Upper lobe of left lung (tissue), 6 donors: Measurements from ENCODE around the gene SGMS1. TPM values are rescaled to one million over a fixed set of nuclear protein-coding genes. Genes with fewer than 3 reads are reported as not detected.
"Not testable (repeated sequence)": the region's sequence is repeated elsewhere in the genome, so short reads cannot be mapped to it uniquely, and the experiment has no call there.

Experiments used
- ATAC-seq, 2 donors: fragments of 200-7000 bp; cut with Tn5 transposase; one replicate each; pipeline ENCODE4 v1.9.1; 2022; ENCODE audit warnings: mild to moderate bottlenecking in 2 of 2, moderate library complexity in 2 of 2; ENCODE audit not compliant: low FRiP score in 2 of 2
- DNase-seq, 2 donors: peaks; one replicate each; pipeline ENCODE4 v3.0.0-alpha.2; 2019 to 2020
- H3K27ac ChIP-seq, 4 donors: fragments of 200-600 bp; sonication (generic); one replicate each; pipeline ENCODE4 v1.5.1; 2016 to 2019
- H3K27me3 ChIP-seq, 4 donors: fragments of 200-600 bp; sonication (generic); one replicate each; pipeline ENCODE4 v1.5.1; 2017 to 2019
- H3K36me3 ChIP-seq, 4 donors: fragments of 200-600 bp; sonication (generic); one replicate each; pipeline ENCODE4 v1.5.1; 2016 to 2019
- H3K4me1 ChIP-seq, 4 donors: fragments of 200-600 bp; sonication (generic); one replicate each; pipeline ENCODE4 v1.5.1; 2018 to 2019
- H3K4me3 ChIP-seq, 4 donors: fragments of 200-600 bp; sonication (generic); one replicate each; pipeline ENCODE4 v1.5.1; 2017 to 2019; ENCODE audit warnings: mild to moderate bottlenecking in 2 of 4, moderate library complexity in 1 of 4
- H3K9me3 ChIP-seq, 4 donors: fragments of 200-600 bp; sonication (generic); one replicate each; pipeline ENCODE4 v1.5.1; 2018 to 2019
- EP300 ChIP-seq, 4 donors: sonication (generic); formaldehyde crosslinking; IDR thresholded peaks; one replicate each; pipeline ENCODE4 v1.5.1; 2017; ENCODE audit warnings: antibody characterized with exemption in 4 of 4, control low read depth in 2 of 4
- POLR2A ChIP-seq, 4 donors: fragments of 450-650 bp; IDR thresholded peaks; one replicate each; pipeline ENCODE4 v1.5.1; 2016 to 2017; ENCODE audit warnings: antibody characterized with exemption in 4 of 4, mild to moderate bottlenecking in 2 of 4
- POLR2AphosphoS5 ChIP-seq, 2 donors: sonication (generic); formaldehyde crosslinking; IDR thresholded peaks; one replicate each; pipeline ENCODE4 v1.5.1; 2017; ENCODE audit warnings: antibody characterized with exemption in 2 of 2
- WGBS, 2 donors: methylation state at CpG; one replicate each; pipeline ENCODE4 v1.1.5; 2017 to 2018; 5-methylcytosine and 5-hydroxymethylcytosine counted together
- total RNA-seq, 6 donors: library from RNA; depleted of rRNA in 4 of 6; stranded (reverse); fragments of >200 nt in 4 of 6; gene quantifications; one replicate each; pipeline versions ENCODE4 v1.1.0 to v1.2.1, GENCODE V29; 2016 to 2021
- TF ChIP-seq, protein P1 (sequence below), 6 experiments: fragments of 450-650 bp in 4 of 6; fragments of 200-600 bp in 2 of 6; sonication (generic) in 2 of 6; IDR thresholded peaks; one replicate each; pipeline ENCODE4 v1.5.1; 2016 to 2019; ENCODE audit warnings: antibody characterized with exemption in 6 of 6
- donor health status: DM: no; HTN: no; CAD: no; lungs with moderate emphysema.
- donor health status: DM: no; HTN: yes; CAD: no; lungs with severe emphysema.

The SGMS1 gene
- total RNA-seq, 6 donors from 2014 or later, result 66.7 to 230 (median 173) TPM

DNA sequence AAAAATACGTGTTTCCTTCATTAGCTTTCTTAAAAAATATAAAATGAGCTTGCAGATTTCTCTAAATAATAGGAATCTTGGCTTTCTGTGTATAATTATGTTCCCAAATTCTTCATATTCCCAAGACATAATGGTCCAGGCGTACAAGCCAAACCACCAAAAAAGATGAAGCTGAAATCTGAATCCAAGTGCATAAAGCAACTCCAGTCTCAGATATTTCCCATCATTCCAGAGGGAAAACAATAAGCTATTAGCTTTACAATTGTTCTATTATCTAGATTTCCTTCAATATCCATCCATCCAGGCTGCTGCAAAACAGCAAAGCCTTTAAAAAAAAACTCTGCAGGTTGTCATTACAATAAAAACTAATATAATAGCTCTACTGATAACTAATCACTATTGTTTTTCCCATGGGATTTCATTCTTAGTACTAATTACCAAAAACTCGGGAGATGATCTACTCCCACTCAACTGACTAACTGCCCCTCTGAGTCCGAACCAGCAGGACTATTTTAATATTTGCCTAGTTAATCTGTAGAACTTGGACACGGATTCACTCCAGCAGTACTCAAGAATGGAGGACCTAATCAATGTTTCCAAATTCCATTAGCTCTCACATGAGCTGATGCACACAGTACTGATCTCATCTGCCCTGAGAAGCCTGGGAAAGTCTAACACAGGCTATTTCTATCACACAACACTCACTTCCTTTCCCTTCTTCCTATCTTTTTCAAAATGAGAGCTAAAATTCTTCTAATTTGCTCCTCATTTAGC lies 263.5 kb downstream of the SGMS1 start:
- no peak for TF ChIP-seq EP300 (IDR thresholded peaks at IDR 0.05)
- no peak for TF ChIP-seq POLR2AphosphoS5 (IDR thresholded peaks at IDR 0.05)
- TF ChIP-seq POLR2A (IDR thresholded peaks at IDR 0.05), result no peak
- TF ChIP-seq, protein P1, sequence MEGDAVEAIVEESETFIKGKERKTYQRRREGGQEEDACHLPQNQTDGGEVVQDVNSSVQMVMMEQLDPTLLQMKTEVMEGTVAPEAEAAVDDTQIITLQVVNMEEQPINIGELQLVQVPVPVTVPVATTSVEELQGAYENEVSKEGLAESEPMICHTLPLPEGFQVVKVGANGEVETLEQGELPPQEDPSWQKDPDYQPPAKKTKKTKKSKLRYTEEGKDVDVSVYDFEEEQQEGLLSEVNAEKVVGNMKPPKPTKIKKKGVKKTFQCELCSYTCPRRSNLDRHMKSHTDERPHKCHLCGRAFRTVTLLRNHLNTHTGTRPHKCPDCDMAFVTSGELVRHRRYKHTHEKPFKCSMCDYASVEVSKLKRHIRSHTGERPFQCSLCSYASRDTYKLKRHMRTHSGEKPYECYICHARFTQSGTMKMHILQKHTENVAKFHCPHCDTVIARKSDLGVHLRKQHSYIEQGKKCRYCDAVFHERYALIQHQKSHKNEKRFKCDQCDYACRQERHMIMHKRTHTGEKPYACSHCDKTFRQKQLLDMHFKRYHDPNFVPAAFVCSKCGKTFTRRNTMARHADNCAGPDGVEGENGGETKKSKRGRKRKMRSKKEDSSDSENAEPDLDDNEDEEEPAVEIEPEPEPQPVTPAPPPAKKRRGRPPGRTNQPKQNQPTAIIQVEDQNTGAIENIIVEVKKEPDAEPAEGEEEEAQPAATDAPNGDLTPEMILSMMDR (IDR thresholded peaks at IDR 0.05), result no peak
- WGBS, 2 donors, result 67 to 74% methylated on average over 5 of the region's 5 CpGs
- Histone ChIP-seq H3K4me1 (peaks cover 15 to 34% (median 22%) of the 10 kb centered on the region in 4 donors), H3K36me3 (no peaks in the 10 kb centered on the region), H3K4me3 (no peak overlapping the region), H3K27ac (peak overlapping the region in 3 of 4 donors; percentile 2 to 43 (median 13)), H3K27me3 (no peaks in the 10 kb centered on the region), H3K9me3 (no peaks in the 10 kb centered on the region)
- no peak for DNase-seq
- ATAC-seq, result peak in 1 of 2 donors; percentile 67

DNA sequence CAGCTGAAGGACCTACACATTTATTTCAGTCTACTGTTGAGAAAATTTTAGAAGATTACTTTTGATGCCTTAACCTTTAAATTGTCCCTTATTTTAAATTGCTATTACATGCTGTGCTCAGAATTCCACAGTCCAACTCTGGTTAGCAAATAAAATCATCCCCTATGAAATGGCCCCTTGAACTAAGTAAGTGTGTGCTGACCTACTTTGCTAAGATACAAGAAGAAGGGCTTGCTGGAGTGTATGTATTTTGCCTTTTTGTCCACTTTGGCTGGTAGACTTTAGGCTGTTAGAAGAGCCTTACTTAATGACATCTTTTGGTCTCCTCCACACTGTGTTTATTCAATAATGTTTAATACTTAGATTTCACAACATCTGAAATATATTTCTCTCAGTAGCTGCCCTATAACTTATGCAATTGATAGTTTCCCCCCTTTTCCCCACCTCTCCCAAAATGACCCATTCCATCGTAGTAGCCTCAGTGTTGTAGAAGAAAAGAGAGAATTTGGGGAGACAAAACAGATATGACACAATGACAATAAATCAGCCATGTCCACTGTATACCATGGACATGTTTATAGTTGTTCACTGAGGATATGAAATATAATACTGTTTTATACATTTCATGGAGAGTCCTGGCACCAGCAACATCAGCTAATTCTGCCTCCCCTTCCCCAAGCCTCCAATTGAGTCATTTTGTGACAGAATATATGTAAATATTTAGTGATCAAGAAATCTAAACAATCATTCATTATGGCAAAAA lies 264.6 kb downstream of the SGMS1 start:
- Histone ChIP-seq H3K4me1 (peaks cover 15 to 34% (median 22%) of the 10 kb centered on the region in 4 donors), H3K27me3 (no peaks in the 10 kb centered on the region), H3K36me3 (no peaks in the 10 kb centered on the region), H3K4me3 (no peak overlapping the region), H3K27ac (peak overlapping the region in 1 of 4 donors; percentile 1), H3K9me3 (no peaks in the 10 kb centered on the region)
- ATAC-seq (no peak), DNase-seq (no peak)
- TF ChIP-seq EP300 (IDR thresholded peaks at IDR 0.05), result no peak
- TF ChIP-seq, protein P1 (IDR thresholded peaks at IDR 0.05), result no peak
- no peak for TF ChIP-seq POLR2A (IDR thresholded peaks at IDR 0.05)
- TF ChIP-seq POLR2AphosphoS5 (IDR thresholded peaks at IDR 0.05), result no peak
- 48 to 51% methylated on average over 1 of the region's 1 CpG for WGBS, 2 donors

DNA sequence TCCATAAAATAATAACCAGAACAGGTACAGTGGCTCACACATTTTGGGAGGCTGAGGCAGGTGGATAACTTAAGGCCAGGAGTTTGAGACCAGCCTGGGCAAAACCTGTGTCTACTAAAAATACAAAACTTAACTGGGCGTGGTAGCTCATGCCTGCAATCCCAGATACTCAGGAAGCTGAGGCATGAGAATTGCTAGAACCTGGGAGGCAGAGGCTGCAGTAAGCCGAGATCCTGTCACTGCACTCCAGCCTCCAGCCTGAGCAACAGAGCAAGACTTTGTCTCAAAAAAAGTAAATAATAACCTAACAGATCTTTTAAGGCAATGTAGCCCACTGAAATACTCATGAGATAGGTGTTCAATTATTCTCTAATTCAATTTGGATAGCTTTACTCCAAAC lies 265.3 kb downstream of the SGMS1 start:
- no peak overlapping the region for H3K4me3 ChIP-seq
- DNase-seq (no peak), ATAC-seq (no peak)
- peaks cover 15 to 34% (median 22%) of the 10 kb centered on the region in 4 donors for H3K4me1 ChIP-seq
- H3K36me3 ChIP-seq, result no peaks in the 10 kb centered on the region
- H3K27ac ChIP-seq, result peak overlapping the region in 1 of 4 donors; percentile 1
- no peak for TF ChIP-seq POLR2A (IDR thresholded peaks at IDR 0.05)
- no peak for TF ChIP-seq EP300 (IDR thresholded peaks at IDR 0.05)
- TF ChIP-seq, protein P1 (IDR thresholded peaks at IDR 0.05), result no peak
- TF ChIP-seq POLR2AphosphoS5 (IDR thresholded peaks at IDR 0.05), result no peak
- H3K27me3 ChIP-seq, result no peaks in the 10 kb centered on the region
- no peaks in the 10 kb centered on the region for H3K9me3 ChIP-seq
- WGBS, 2 donors, result 52 to 71% methylated on average over 2 of the region's 2 CpGs

DNA sequence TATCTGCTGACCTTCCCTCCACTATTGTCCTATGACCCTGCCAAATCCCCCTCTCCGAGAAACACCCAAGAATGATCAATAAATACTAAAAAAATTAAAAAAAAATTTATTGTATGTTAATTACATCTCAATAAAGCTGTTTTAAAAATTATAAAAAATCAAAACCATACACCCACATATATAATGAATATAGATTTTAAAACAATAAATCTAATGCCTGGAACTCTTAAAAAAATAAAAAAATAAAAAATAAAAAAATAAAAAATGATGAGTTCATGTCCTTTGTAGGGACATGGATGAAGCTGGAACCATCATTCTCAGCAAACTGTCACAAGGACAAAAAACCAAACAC lies 267.3 kb downstream of the SGMS1 start:
- not testable (repeated sequence) for H3K4me3 ChIP-seq, H3K27ac ChIP-seq, H3K36me3 ChIP-seq, H3K27me3 ChIP-seq, H3K9me3 ChIP-seq, DNase-seq, ATAC-seq
- 76 to 86% methylated on average over 1 of the region's 1 CpG for WGBS, 2 donors
- peaks cover 12 to 30% (median 17%) of the 10 kb centered on the region in 4 donors for H3K4me1 ChIP-seq

DNA sequence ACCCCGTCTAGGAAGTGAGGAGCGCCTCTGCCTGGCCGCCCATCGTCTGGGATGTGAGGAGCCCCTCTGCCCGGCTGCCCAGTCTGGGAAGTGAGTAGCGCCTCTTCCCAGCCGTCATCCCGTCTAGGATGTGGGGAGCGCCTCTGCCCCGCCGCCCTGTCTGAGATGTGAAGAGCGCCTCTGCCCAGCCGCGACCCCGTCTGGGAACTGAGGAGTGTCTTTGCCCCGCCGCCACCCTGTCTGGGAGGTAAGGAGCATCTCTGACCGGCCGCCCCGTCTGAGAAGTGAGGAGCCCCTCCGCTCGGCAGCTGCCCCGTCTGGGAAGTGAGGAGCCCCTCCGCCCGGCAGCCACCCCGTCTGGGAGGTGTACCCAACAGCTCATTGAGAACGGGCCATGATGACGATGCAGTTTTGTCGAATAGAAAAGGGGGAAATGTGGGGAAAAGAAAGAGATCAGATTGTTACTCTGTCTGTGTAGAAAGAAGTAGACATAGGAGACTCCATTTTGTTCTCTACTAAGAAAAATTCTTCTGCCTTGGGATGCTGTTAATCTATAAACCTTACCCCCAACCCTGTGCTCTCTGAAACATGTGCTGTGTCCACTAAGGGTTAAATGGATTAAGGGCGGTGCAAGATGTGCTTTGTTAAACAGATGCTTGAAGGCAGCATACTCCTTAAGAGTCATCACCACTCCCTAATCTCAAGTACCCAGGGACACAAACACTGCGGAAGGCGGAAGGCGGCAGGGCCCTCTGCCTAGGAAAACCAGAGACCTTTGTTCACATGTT lies 267.9 kb downstream of the SGMS1 start:
- not testable (repeated sequence) for H3K36me3 ChIP-seq, H3K27ac ChIP-seq, H3K9me3 ChIP-seq, H3K27me3 ChIP-seq, H3K4me3 ChIP-seq, ATAC-seq
- peaks cover 12 to 26% (median 17%) of the 10 kb centered on the region in 4 donors for H3K4me1 ChIP-seq
- 82 to 93% methylated on average over 27 of the region's 33 CpGs for WGBS, 2 donors
- peak in 1 of 2 donors; percentile 65 for DNase-seq
